Measurements from ENCODE around the gene WDSUB1.

WDSUB1 gene

GRCh38 chr2:159266554-159266953 lies 19.9 kb downstream of the WDSUB1 start:
- Histone ChIP-seq H3K27me3 (ENCODE audit: insufficient read depth, low read depth) (no peaks in the 10 kb centered on the region), H3K4me3 (IDR thresholded peaks at IDR 0.05; ENCODE audit: insufficient read depth, low read depth, low read length) (no peak overlapping the region), H3K9ac (no peak overlapping the region), H3K36me3 (ENCODE audit: insufficient read depth) (no peaks in the 10 kb centered on the region), H3K27ac (no peak overlapping the region), H2AFZ (ENCODE audit: low read depth) (no peak overlapping the region), H3K4me2 (no peak overlapping the region), H3K4me1 (ENCODE audit: low read depth, poor library complexity, severe bottlenecking) (no peaks in the 10 kb centered on the region), H3K79me2 (ENCODE audit: insufficient read depth, low read depth) (no peaks in the 10 kb centered on the region), H4K20me1 (ENCODE audit: insufficient read depth) (no peaks in the 10 kb centered on the region)
- TF ChIP-seq CTCF (conservative IDR thresholded peaks at IDR 0.05; ENCODE audit: low read depth, low read length) = no peak

GRCh38 chr2:159265171-159265576 lies 21.3 kb downstream of the WDSUB1 start:
- Histone ChIP-seq H3K36me3 (ENCODE audit: insufficient read depth) (no peaks in the 10 kb centered on the region), H3K27me3 (ENCODE audit: insufficient read depth, low read depth) (no peaks in the 10 kb centered on the region), H3K27ac (no peak overlapping the region), H3K4me2 (no peak overlapping the region), H3K79me2 (ENCODE audit: insufficient read depth, low read depth) (no peaks in the 10 kb centered on the region), H3K4me3 (IDR thresholded peaks at IDR 0.05; ENCODE audit: insufficient read depth, low read depth, low read length) (no peak overlapping the region), H3K9ac (no peak overlapping the region), H3K4me1 (ENCODE audit: low read depth, poor library complexity, severe bottlenecking) (no peaks in the 10 kb centered on the region), H2AFZ (ENCODE audit: low read depth) (no peak overlapping the region), H4K20me1 (ENCODE audit: insufficient read depth) (no peaks in the 10 kb centered on the region)
- TF ChIP-seq CTCF (conservative IDR thresholded peaks at IDR 0.05; ENCODE audit: low read depth, low read length) = no peak

- no peaks in the 10 kb centered on the region for H3K36me3 ChIP-seq (ENCODE audit: insufficient read depth)
- H3K27ac ChIP-seq = no peak overlapping the region
- no peak overlapping the region for H3K9ac ChIP-seq
- TF ChIP-seq CTCF (conservative IDR thresholded peaks at IDR 0.05; ENCODE audit: low read depth, low read length) = no peak
- no peak overlapping the region for H2AFZ ChIP-seq (ENCODE audit: low read depth)
- no peak overlapping the region for H3K4me2 ChIP-seq
- H3K27me3 ChIP-seq (ENCODE audit: insufficient read depth, low read depth) = no peaks in the 10 kb centered on the region
- H3K4me1 ChIP-seq (ENCODE audit: low read depth, poor library complexity, severe bottlenecking) = no peaks in the 10 kb centered on the region
- no peaks in the 10 kb centered on the region for H4K20me1 ChIP-seq (ENCODE audit: insufficient read depth)
- no peaks in the 10 kb centered on the region for H3K79me2 ChIP-seq (ENCODE audit: insufficient read depth, low read depth)
- H3K4me3 ChIP-seq (IDR thresholded peaks at IDR 0.05; ENCODE audit: insufficient read depth, low read depth, low read length) = no peak overlapping the region
These were observed 23.6 kb downstream of the WDSUB1 start for GRCh38 chr2:159262904-159263303.

GRCh38 chr2:159262226-159262625 lies 24.3 kb downstream of the WDSUB1 start:
- Histone ChIP-seq H3K27ac (no peak overlapping the region), H3K36me3 (ENCODE audit: insufficient read depth) (no peaks in the 10 kb centered on the region), H2AFZ (ENCODE audit: low read depth) (no peak overlapping the region)

More at GRCh38 chr2:159262226-159262625, 24.3 kb downstream of the WDSUB1 start:
- Histone ChIP-seq H3K4me2 (no peak overlapping the region), H3K4me3 (IDR thresholded peaks at IDR 0.05; ENCODE audit: insufficient read depth, low read depth, low read length) (no peak overlapping the region), H4K20me1 (ENCODE audit: insufficient read depth) (no peaks in the 10 kb centered on the region), H3K79me2 (ENCODE audit: insufficient read depth, low read depth) (no peaks in the 10 kb centered on the region), H3K9ac (no peak overlapping the region), H3K4me1 (ENCODE audit: low read depth, poor library complexity, severe bottlenecking) (no peaks in the 10 kb centered on the region), H3K27me3 (ENCODE audit: insufficient read depth, low read depth) (no peaks in the 10 kb centered on the region)
- no peak for TF ChIP-seq CTCF (conservative IDR thresholded peaks at IDR 0.05; ENCODE audit: low read depth, low read length)
